K562 (cell line): Measurements from ENCODE around the gene ARFGAP3. TPM values are rescaled to one million over a fixed set of nuclear protein-coding genes. Genes with fewer than 3 reads are reported as not detected.

Source experiments
- ATAC-seq: fragments of 200-7000 bp; cut with Tn5 transposase; 3 replicates; pipeline ENCODE4 v1.9.1; 2020; ENCODE audit warnings: moderate library complexity
- BruUV-seq: library from RNA; stranded (reverse); fragments of 400-500 nt; replicated peaks from 2 replicates; lab custom pipeline; 2021; lab: Mats Ljungman, UMichigan
- CTCF ChIA-PET: fragments of 300-600 bp; formaldehyde crosslinking; extraction: SDS; loops from one replicate; lab custom pipeline; 2021; ENCODE audit warnings: low intra/inter-chr PET ratio; lab: Yijun Ruan, JAX
- POLR2A ChIA-PET: fragments of 300-600, 350-650 bp; sonication (Branson Sonifier 250); formaldehyde crosslinking; extraction: SDS; loops from one replicate; lab custom pipeline; 2021; ENCODE audit warnings: antibody characterized with exemption, inconsistent platforms; lab: Yijun Ruan, JAX
- DNase-seq, 4 experiments: peaks; one replicate each; pipeline versions ENCODE4 v3.0.0 to v3.0.0-alpha.2; 2011 to 2018; ENCODE audit warnings: low spot score in 3 of 4, mixed read lengths in 3 of 4; ENCODE audit errors: extremely low read depth in 1 of 4
- FAIRE-seq: peaks from 2 replicates; lab custom pipeline; 2011; peaks lifted over from hg19 to GRCh38; lab: Jason Lieb, UNC
- H2AFZ ChIP-seq: 2 replicates; pipeline ENCODE4 v1.6.0; 2011; ENCODE audit warnings: low read depth, low read length, control low read depth, inconsistent platforms
- H3K27ac ChIP-seq: fragments of 200-600 bp; 3 replicates; pipeline ENCODE4 v1.8.0; 2011; ENCODE audit warnings: low read depth, mild to moderate bottlenecking, control low read depth, inconsistent platforms, low read length, moderate library complexity, mixed read lengths; ENCODE audit errors: extremely low read depth
- H3K27me3 ChIP-seq, 2 experiments: fragments of 300-600 bp in 1 of 2; 2 replicates in 1 of 2; 3 replicates in 1 of 2; pipeline versions ENCODE4 v1.6.0 to v1.8.0; 2011; ENCODE audit warnings: inconsistent platforms in 2 of 2, low read length in 2 of 2, mild to moderate bottlenecking in 1 of 2, mixed read lengths in 1 of 2, moderate library complexity in 1 of 2; ENCODE audit not compliant: control insufficient read depth in 2 of 2, insufficient read depth in 2 of 2
- H3K36me3 ChIP-seq: fragments of 300-600 bp; 3 replicates; pipeline ENCODE4 v1.8.0; 2011; ENCODE audit warnings: mild to moderate bottlenecking, low read length, inconsistent platforms; ENCODE audit not compliant: control insufficient read depth, insufficient read depth
- H3K4me1 ChIP-seq, 2 experiments: fragments of 200-600 bp in 1 of 2; replicated peaks in 1 of 2; 2 replicates in 1 of 2; 3 replicates in 1 of 2; pipeline versions ENCODE4 v1.5.1 to v1.8.0; 2011; ENCODE audit warnings: inconsistent platforms in 2 of 2, low read length in 2 of 2, mild to moderate bottlenecking in 1 of 2, mixed read lengths in 1 of 2, moderate library complexity in 1 of 2; ENCODE audit not compliant: control insufficient read depth in 2 of 2, insufficient read depth in 2 of 2
- H3K4me2 ChIP-seq: 2 replicates; pipeline ENCODE4 v1.6.1; 2011; ENCODE audit warnings: low read length, control low read depth, inconsistent platforms, mixed read lengths; ENCODE audit not compliant: insufficient read depth
- H3K4me3 ChIP-seq: fragments of 200-600 bp; sonication (generic), shearing (Covaris generic); 2 replicates; pipeline ENCODE4 v1.5.1; 2016; ENCODE audit warnings: control low read depth, inconsistent platforms
- H3K79me2 ChIP-seq: fragments of 200-600 bp; 3 replicates; pipeline ENCODE4 v1.8.0; 2011; ENCODE audit warnings: low read length, inconsistent platforms; ENCODE audit not compliant: control insufficient read depth, insufficient read depth
- H3K9ac ChIP-seq, 2 experiments: 2 replicates each; pipeline versions ENCODE4 v1.6.0 to v1.6.1; 2011; ENCODE audit warnings: low read depth in 2 of 2, low read length in 2 of 2, control low read depth in 1 of 2, inconsistent platforms in 1 of 2, mild to moderate bottlenecking in 1 of 2, mixed read lengths in 1 of 2; ENCODE audit not compliant: insufficient read depth in 1 of 2
- H3K9me1 ChIP-seq: one replicate; pipeline ENCODE4 v1.6.0; 2011; ENCODE audit warnings: inconsistent platforms, mild to moderate bottlenecking, low read length, moderate library complexity; ENCODE audit not compliant: control insufficient read depth, insufficient read depth
- H3K9me3 ChIP-seq: replicated peaks from 2 replicates; pipeline ENCODE4 v1.5.1; 2011; ENCODE audit warnings: low read depth, low read length, inconsistent platforms; ENCODE audit not compliant: control insufficient read depth, insufficient read depth
- H4K20me1 ChIP-seq: replicated peaks from 2 replicates; pipeline ENCODE4 v1.6.1; 2011; ENCODE audit warnings: low read length, inconsistent platforms, mixed read lengths; ENCODE audit not compliant: control insufficient read depth, insufficient read depth
- CBFB ChIP-seq: sonication (generic); formaldehyde crosslinking; IDR thresholded peaks from 2 replicates; pipeline ENCODE4 v1.4.0; 2020; ENCODE audit warnings: mild to moderate bottlenecking, missing genetic modification reagents
- MAFG ChIP-seq: fragments of 450-650 bp; conservative IDR thresholded peaks from 2 replicates; pipeline ENCODE4 v1.6.1; 2016; ENCODE audit warnings: missing genetic modification characterization, missing compliant biosample characterization
- MCM3 ChIP-seq: fragments of 450-650 bp; IDR thresholded peaks from 2 replicates; pipeline ENCODE4 v1.6.1; 2016
- MLX ChIP-seq, 2 experiments: fragments of 450-650 bp in 1 of 2; sonication (generic) in 1 of 2; formaldehyde crosslinking; conservative IDR thresholded peaks; 2 replicates each; pipeline versions ENCODE4 v1.4.0 to v1.8.1; 2020 to 2022; ENCODE audit warnings: mild to moderate bottlenecking in 1 of 2, missing genetic modification reagents in 1 of 2
- PURB ChIP-seq: sonication (generic); formaldehyde crosslinking; IDR thresholded peaks from 2 replicates; pipeline ENCODE4 v1.9.0; 2021; ENCODE audit warnings: low read depth, mild to moderate bottlenecking, missing genetic modification reagents
- SMAD3 ChIP-seq: fragments of 450-650 bp; formaldehyde crosslinking; conservative IDR thresholded peaks from 2 replicates; pipeline ENCODE4 v1.4.0; 2020; ENCODE audit warnings: mild to moderate bottlenecking
- ZHX1 ChIP-seq: fragments of 150-350 bp; conservative IDR thresholded peaks from 2 replicates; pipeline ENCODE4 v1.6.1; 2014; ENCODE audit warnings: low read length
- ZNF121 ChIP-seq: sonication (generic); formaldehyde crosslinking; conservative IDR thresholded peaks from 2 replicates; pipeline ENCODE4 v1.8.0; 2022; ENCODE audit warnings: missing genetic modification reagents
- WGBS: fragments of 100-300 bp; shearing (Covaris generic); methylation state at CpG from one replicate; pipeline ENCODE4 v1.1.6; 2016; ENCODE audit warnings: low coverage, mixed read lengths; ENCODE audit not compliant: insufficient coverage; ENCODE audit errors: missing lambda C conversion rate; 5-methylcytosine and 5-hydroxymethylcytosine counted together
- in situ Hi-C: fragments of 300-500 bp; cut with MboI; formaldehyde crosslinking; loops from 4 replicates; pipeline ENCODE4 v1.15.0; 2018; ENCODE audit warnings: inconsistent platforms, mixed read lengths
- intact Hi-C: fragments of 100-400 bp; cut with micrococcal nuclease; formaldehyde crosslinking; loops from 2 replicates; pipeline ENCODE4 v1.14.2; 2022
- polyA plus RNA-seq, 8 experiments: library from polyadenylated mRNA; depleted of rRNA in 4 of 8; stranded (reverse) in 5 of 8; unstranded in 3 of 8; fragments of >200 nt; fragmentation: Nextera tagmentation in 2 of 8; fragmentation: Illumina TruSeq in 1 of 8; extraction: Ambion mirVana in 2 of 8; extraction: Trizol in 1 of 8; gene quantifications; 2 replicates each; pipeline versions ENCODE4 v1.2.1 to v1.2.3, GENCODE V29; 2011 to 2014; ENCODE audit warnings: inconsistent platforms in 1 of 8, missing spikeins in 1 of 8
- total RNA-seq, 7 experiments: library from RNA; depleted of rRNA in 6 of 7; stranded (reverse); fragments of >200 nt in 6 of 7; fragmentation: Illumina TruSeq in 2 of 7; extraction: Trizol in 2 of 7; gene quantifications; 2 replicates each; pipeline versions ENCODE4 v1.2.1 to v1.2.3, GENCODE V29; 2011 to 2021; ENCODE audit warnings: low replicate concordance in 1 of 7
- TF ChIP-seq, protein P1 (sequence below): fragments of 250-450 bp; sonication (Bioruptor Pico); IDR thresholded peaks from 2 replicates; pipeline ENCODE4 v1.5.1; 2021; ENCODE audit warnings: mild to moderate bottlenecking

ARFGAP3 gene
- total and polyA plus RNA-seq, 9 of the 15 experiments (the other 6 are each of a cell fraction or from before 2014, with no cell fraction given), result 14.2 to 31.9 (median 22.7) TPM

- TF ChIP-seq ZNF121 (CRISPR knock-in tag) (peak; percentile 41; the same call in 1 of the 2 replicates), SMAD3 (CRISPR knock-in tag) (no peak), MLX (CRISPR knock-in tag; conservative IDR thresholded peaks at IDR 0.05) (no peak)
- BruUV-seq, result no TSS peak
- H3K27me3 ChIP-seq, result no peaks in the 10 kb centered on the region
- no peaks in the 10 kb centered on the region for H3K79me2 ChIP-seq
- POLR2A ChIA-PET, result no interaction called here
- H3K9ac ChIP-seq, result no peak overlapping the region
- H3K36me3 ChIP-seq, result peaks cover 16% of the 10 kb centered on the region; the same call in 2 of the 3 replicates
- DNase-seq, result no peak
- no peaks in the 10 kb centered on the region for H3K9me3 ChIP-seq
- FAIRE-seq, result no peak
- H3K4me2 ChIP-seq, result no peak overlapping the region
- H3K4me1 ChIP-seq, result no peaks in the 10 kb centered on the region
- intact Hi-C loops, result no loop called here
- no peak for ATAC-seq
- H4K20me1 ChIP-seq, result no peaks in the 10 kb centered on the region
- H3K9me1 ChIP-seq, result no peaks in the 10 kb centered on the region
- 92% methylated on average over 3 of the region's 4 CpGs for WGBS
- H2AFZ ChIP-seq, result no peak overlapping the region
- H3K27ac ChIP-seq, result no peak overlapping the region
- H3K4me3 ChIP-seq, result no peak overlapping the region
- in situ Hi-C loops, result no loop called here
- CTCF ChIA-PET, result no interaction called here
Observed at GRCh38 chr22:42831712-42832111, 25.4 kb downstream of the ARFGAP3 start.

GRCh38 chr22:42830161-42830560 lies 26.9 kb downstream of the ARFGAP3 start:
- WGBS, result 100% methylated on average over 4 of the region's 5 CpGs
- Histone ChIP-seq H3K79me2 (no peaks in the 10 kb centered on the region), H3K36me3 (peaks cover 17% of the 10 kb centered on the region; the same call in 2 of the 3 replicates), H2AFZ (no peak overlapping the region), H4K20me1 (no peaks in the 10 kb centered on the region), H3K9ac (no peak overlapping the region), H3K4me1 (no peaks in the 10 kb centered on the region), H3K27me3 (no peaks in the 10 kb centered on the region), H3K27ac (no peak overlapping the region), H3K9me1 (no peaks in the 10 kb centered on the region), H3K4me2 (no peak overlapping the region), H3K4me3 (no peak overlapping the region), H3K9me3 (no peaks in the 10 kb centered on the region)
- no peak for FAIRE-seq
- in situ Hi-C loops, result no loop called here
- CTCF ChIA-PET, result no interaction called here
- no TSS peak for BruUV-seq
- no peak for ATAC-seq
- POLR2A ChIA-PET, result no interaction called here
- DNase-seq, result no peak
- intact Hi-C loops, result no loop called here
- TF ChIP-seq PURB (CRISPR knock-in tag) (no peak), ZHX1 (no peak), CBFB (CRISPR knock-in tag) (no peak), MAFG (no peak), MCM3 (no peak)
- TF ChIP-seq, protein P1, sequence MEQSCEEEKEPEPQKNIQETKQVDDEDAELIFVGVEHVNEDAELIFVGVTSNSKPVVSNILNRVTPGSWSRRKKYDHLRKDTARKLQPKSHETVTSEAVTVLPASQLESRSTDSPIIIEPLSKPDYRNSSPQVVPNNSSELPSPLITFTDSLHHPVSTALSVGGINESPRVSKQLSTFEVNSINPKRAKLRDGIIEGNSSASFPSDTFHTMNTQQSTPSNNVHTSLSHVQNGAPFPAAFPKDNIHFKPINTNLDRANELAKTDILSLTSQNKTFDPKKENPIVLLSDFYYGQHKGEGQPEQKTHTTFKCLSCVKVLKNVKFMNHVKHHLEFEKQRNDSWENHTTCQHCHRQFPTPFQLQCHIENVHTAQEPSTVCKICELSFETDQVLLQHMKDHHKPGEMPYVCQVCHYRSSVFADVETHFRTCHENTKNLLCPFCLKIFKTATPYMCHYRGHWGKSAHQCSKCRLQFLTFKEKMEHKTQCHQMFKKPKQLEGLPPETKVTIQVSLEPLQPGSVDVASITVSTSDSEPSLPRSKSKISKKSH (CRISPR knock-in tag), result no peak
